HG02938 (cell line): Measurements from ENCODE around the gene DYNLT4.

Experiments used
- ATAC-seq: cut with Tn5 transposase; IDR thresholded peaks from one replicate; pipeline ENCODE4 v1.9.1; 2021; ENCODE audit warnings: mild to moderate bottlenecking, moderate library complexity; ENCODE audit not compliant: unreplicated experiment

DYNLT4 gene

GRCh38 chr1:44790968-44791801 is 16.0 kb downstream of the DYNLT4 start:
- ATAC-seq: no peak

- ATAC-seq: no peak
Observed at GRCh38 chr1:44788120-44788860, 18.9 kb downstream of the DYNLT4 start, which contains the start of gene BEST4. BEST4 (minus strand) TSS chr1:44788170; CDS start chr1:44787705, 465 bp downstream.

GRCh38 chr1:44787506-44787905 is 19.6 kb downstream of the DYNLT4 start:
- no peak for ATAC-seq

GRCh38 chr1:44786841-44787426 is 20.2 kb downstream of the DYNLT4 start:
- no peak for ATAC-seq

GRCh38 chr1:44786138-44786840 is 20.9 kb downstream of the DYNLT4 start:
- no peak for ATAC-seq

GRCh38 chr1:44785501-44786137 is 21.5 kb downstream of the DYNLT4 start:
- ATAC-seq: no peak

- ATAC-seq: no peak
Observed at GRCh38 chr1:44785029-44785380, 22.1 kb downstream of the DYNLT4 start.

GRCh38 chr1:44784094-44785028 is 22.8 kb downstream of the DYNLT4 start:
- no peak for ATAC-seq

GRCh38 chr1:44783697-44784093 is 23.5 kb downstream of the DYNLT4 start:
- ATAC-seq: no peak

- ATAC-seq: no peak
Observed at GRCh38 chr1:44780583-44781121, 26.5 kb downstream of the DYNLT4 start.

- ATAC-seq: no peak
Observed at GRCh38 chr1:44778705-44779576, 28.2 kb downstream of the DYNLT4 start.

- no peak for ATAC-seq
Observed at GRCh38 chr1:44777969-44778635, 29.0 kb downstream of the DYNLT4 start.

GRCh38 chr1:44777547-44777946 is 29.6 kb downstream of the DYNLT4 start:
- no peak for ATAC-seq

GRCh38 chr1:44776730-44777068 is 30.5 kb downstream of the DYNLT4 start:
- no peak for ATAC-seq

- ATAC-seq: peak; percentile 7
Observed at GRCh38 chr1:44775930-44776729, 31.0 kb downstream of the DYNLT4 start.

GRCh38 chr1:44775078-44775929 is 31.8 kb downstream of the DYNLT4 start, which contains the start of gene RPS8:
RPS8 (plus strand) TSS chr1:44775540; CDS start chr1:44775597, 57 bp downstream.
- peak; percentile 75 for ATAC-seq
